T-cell (primary cell): ENCODE results near the gene REL. TPM values are rescaled to one million over a fixed set of nuclear protein-coding genes. Genes with fewer than 3 reads are reported as not detected.
"Not testable (repeated sequence)": the region's sequence is repeated elsewhere in the genome, so short reads cannot be mapped to it uniquely, and the experiment has no call there.

Experiments used
- ATAC-seq, 4 experiments: fragments of 200-7000 bp in 3 of 4; fragments of 150-1000 bp in 1 of 4; cut with Tn5 transposase; replicated peaks in 1 of 4; 1 replicate in 3 of 4; 2 replicates in 1 of 4; pipeline ENCODE4 v1.10.0; 2021; ENCODE audit warnings: moderate library complexity in 3 of 4, mild to moderate bottlenecking in 2 of 4, moderate number of reproducible peaks in 1 of 4
- CTCF ChIA-PET, 2 donors: fragments of 300-600 bp; sonication (Branson Sonifier 250); formaldehyde crosslinking; loops; one replicate each; lab custom pipeline; 2022; ENCODE audit warnings: antibody characterized with exemption in 2 of 2; lab: Charles Lee
- POLR2A ChIA-PET, 2 donors: fragments of 300-600 bp; sonication (Branson Sonifier 250); formaldehyde crosslinking; loops; one replicate each; lab custom pipeline; 2022; ENCODE audit warnings: antibody characterized with exemption in 2 of 2; lab: Charles Lee
- DNase-seq, 35 experiments: peaks; one replicate each; pipeline versions ENCODE4 v3.0.0 to v3.0.0-alpha.2; 2013 to 2023
- H3K27ac ChIP-seq: one replicate; pipeline ENCODE4 v1.5.1; 2013; ENCODE audit warnings: low read length
- H3K27me3 ChIP-seq, 2 experiments: replicated peaks in 1 of 2; 1 replicate in 1 of 2; 2 replicates in 1 of 2; pipeline versions ENCODE4 v1.6.1 to v1.7.0; 2013; ENCODE audit warnings: low read length in 1 of 2, mixed read lengths in 1 of 2; ENCODE audit not compliant: control insufficient read depth in 2 of 2, insufficient read depth in 2 of 2; ENCODE audit errors: extremely low read depth in 1 of 2
- H3K36me3 ChIP-seq, 2 donors: 1 replicate in 1 of 2; 2 replicates in 1 of 2; pipeline versions ENCODE4 v1.6.1 to v1.7.0; 2013; ENCODE audit warnings: low read length in 1 of 2; ENCODE audit not compliant: control insufficient read depth in 2 of 2, insufficient read depth in 1 of 2; ENCODE audit errors: extremely low read depth in 1 of 2
- H3K4me1 ChIP-seq, 2 experiments: 1 replicate in 1 of 2; 2 replicates in 1 of 2; pipeline versions ENCODE4 v1.6.1 to v1.7.0; 2013; ENCODE audit warnings: low read length in 2 of 2, mixed read lengths in 1 of 2; ENCODE audit not compliant: insufficient read depth in 2 of 2, control insufficient read depth in 1 of 2; ENCODE audit errors: extremely low read depth in 1 of 2
- H3K4me3 ChIP-seq, 2 donors: 1 replicate in 1 of 2; 2 replicates in 1 of 2; pipeline versions ENCODE4 v1.5.1 to v1.7.0; 2013; ENCODE audit warnings: mild to moderate bottlenecking in 2 of 2, low read length in 1 of 2, moderate library complexity in 1 of 2; ENCODE audit not compliant: control insufficient read depth in 1 of 2; ENCODE audit errors: extremely low read depth in 1 of 2
- H3K9me3 ChIP-seq: 2 replicates; pipeline ENCODE4 v1.7.0; 2013
- H3K27ac Mint-ChIP-seq, 2 donors: one replicate each; pipeline ENCODE4 v1.8.0; 2020 to 2021; ENCODE audit warnings: mild to moderate bottlenecking in 2 of 2, mixed read lengths in 2 of 2
- H3K27me3 Mint-ChIP-seq, 2 donors: one replicate each; pipeline ENCODE4 v1.8.0; 2021 to 2022; ENCODE audit warnings: mixed read lengths in 2 of 2
- H3K36me3 Mint-ChIP-seq: one replicate; pipeline ENCODE4 v1.8.0; 2021; ENCODE audit warnings: mixed read lengths
- H3K4me1 Mint-ChIP-seq, 3 donors: one replicate each; pipeline ENCODE4 v1.8.0; 2020 to 2022; ENCODE audit warnings: mixed read lengths in 3 of 3, mild to moderate bottlenecking in 1 of 3
- H3K4me3 Mint-ChIP-seq, 3 donors: one replicate each; pipeline ENCODE4 v1.8.0; 2020 to 2022; ENCODE audit warnings: mild to moderate bottlenecking in 3 of 3, mixed read lengths in 3 of 3, moderate library complexity in 3 of 3
- H3K9me3 Mint-ChIP-seq, 3 donors: one replicate each; pipeline ENCODE4 v1.8.0; 2020 to 2022; ENCODE audit warnings: mixed read lengths in 3 of 3
- WGBS: methylation state at CpG from one replicate; pipeline ENCODE4 v1.1.5; 2013; ENCODE audit warnings: missing lambda C conversion rate; ENCODE audit not compliant: insufficient coverage; 5-methylcytosine and 5-hydroxymethylcytosine counted together
- total RNA-seq, 35 experiments: library from RNA in 6 of 35; stranded (reverse) in 6 of 35; fragments of 120-200 nt in 1 of 35; gene quantifications; one replicate each; pipeline versions ENCODE4 v1.2.1 to v1.2.4 and lab custom pipeline; 2013 to 2026

REL gene
- total RNA-seq, 5 donors from 2014 or later (not counting 1 experiment from before 2014, with no cell fraction given) = 19.9 to 69.9 (median 25.1) TPM

- ChIA-PET POLR2A (interaction anchor here (0.6 to 1.6 kb wide), 4 partner anchors 8 to 559 kb away, joined by 3 to 10 read pairs (median 4); partner anchors contain the start of gene REL (in 2 of the 2)), CTCF (interaction anchor here (0.6 to 1.5 kb wide), 2 partner anchors 8 to 126 kb away, joined by 3 to 5 read pairs; partner anchors contain the start of gene PEX13 (in 1 of the 2))
- DNase-seq (peak in 1 of 35 experiments; percentile 54), ATAC-seq (peak in 1 of 4 experiments; percentile 82)
- no peak overlapping the region for H3K4me3 ChIP-seq
- H3K4me1 ChIP-seq = peaks cover 2 to 14% of the 10 kb centered on the region in 2 experiments
- Mint-ChIP-seq H3K9me3 (no peaks in the 10 kb centered on the region), H3K27ac (no peak overlapping the region), H3K4me1 (peaks cover 47 to 58% (median 52%) of the 10 kb centered on the region in 3 donors), H3K4me3 (peak overlapping the region in 1 of 3 donors; percentile 23), H3K27me3 (no peaks in the 10 kb centered on the region), H3K36me3 (peaks cover 52% of the 10 kb centered on the region)
- no peak overlapping the region for H3K27ac ChIP-seq
- H3K27me3 ChIP-seq = no peaks in the 10 kb centered on the region
- WGBS = no CpG with 5 or more reads among the region's 3 CpGs
- H3K9me3 ChIP-seq = no peaks in the 10 kb centered on the region
- H3K36me3 ChIP-seq = peaks cover 0 to 24% of the 10 kb centered on the region in 2 donors
These were observed 9.8 kb downstream of the REL start for GRCh38 chr2:60891180-60891579.

- no peak for ATAC-seq
- WGBS = no CpG with 5 or more reads among the region's 1 CpG
- Mint-ChIP-seq H3K9me3 (no peaks in the 10 kb centered on the region), H3K27me3 (no peaks in the 10 kb centered on the region), H3K4me3 (no peak overlapping the region), H3K27ac (peak overlapping the region in 1 of 2 donors; percentile 69), H3K4me1 (peaks cover 18 to 26% (median 23%) of the 10 kb centered on the region in 3 donors), H3K36me3 (peaks cover 58% of the 10 kb centered on the region)
- no peak overlapping the region for H3K4me3 ChIP-seq
- H3K27me3 ChIP-seq = no peaks in the 10 kb centered on the region
- CTCF ChIA-PET = interaction anchor here (0.6 kb wide), 2 partner anchors 9 to 17 kb away, joined by 3 to 6 read pairs; partner anchors contain the start of gene REL (in 1 of the 2)
- H3K27ac ChIP-seq = no peak overlapping the region
- H3K36me3 ChIP-seq = peaks cover 5 to 73% of the 10 kb centered on the region in 2 donors
- POLR2A ChIA-PET = no interaction called here
- H3K9me3 ChIP-seq = no peaks in the 10 kb centered on the region
- no peak for DNase-seq
- H3K4me1 ChIP-seq = peaks cover 0 to 4% of the 10 kb centered on the region in 2 experiments
These were observed 17.2 kb downstream of the REL start for GRCh38 chr2:60898567-60898966.

DNA sequence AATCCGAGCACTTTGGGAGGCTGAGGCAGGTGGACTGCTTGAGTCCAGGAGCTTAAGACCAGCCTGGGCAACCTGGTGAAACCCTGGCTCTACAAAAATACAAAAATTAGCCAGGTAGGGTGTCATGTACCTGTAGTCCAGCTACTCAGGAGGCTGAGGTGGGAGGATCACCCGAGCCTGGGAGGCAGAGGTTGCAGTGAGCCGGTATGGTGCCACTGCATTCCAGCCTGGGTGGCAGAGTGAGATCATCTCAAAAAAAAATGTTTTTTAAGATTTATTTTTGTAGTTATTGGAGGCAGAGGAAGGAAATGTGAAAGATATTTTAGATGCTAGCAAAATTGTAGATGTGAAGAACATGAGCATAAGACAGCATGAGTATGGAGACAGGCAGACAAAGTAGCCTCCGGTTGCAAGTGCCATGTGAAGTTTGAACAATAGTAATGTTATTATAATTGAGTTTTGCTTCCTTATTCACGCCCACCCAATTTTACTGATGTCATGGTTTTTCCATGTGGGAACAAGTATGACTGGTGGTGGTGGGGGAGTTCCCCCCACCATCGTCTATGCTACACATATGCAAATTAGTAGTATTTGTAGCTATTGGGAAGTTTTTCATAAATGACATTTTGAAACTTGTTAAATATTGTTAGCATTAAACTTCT, 18.0 kb downstream of the REL start:
- ChIA-PET POLR2A (interaction anchor here (0.6 to 1.0 kb wide), 3 partner anchors 12 to 128 kb away, joined by 3 to 4 read pairs (median 3); no protein-coding TSS in a partner anchor), CTCF (no interaction called here)
- Mint-ChIP-seq H3K9me3 (no peaks in the 10 kb centered on the region), H3K27me3 (no peaks in the 10 kb centered on the region), H3K4me3 (no peak overlapping the region), H3K27ac (peak overlapping the region; percentile 36 to 41), H3K36me3 (peaks cover 50% of the 10 kb centered on the region), H3K4me1 (peaks cover 16 to 22% (median 21%) of the 10 kb centered on the region in 3 donors)
- 82% methylated on average over 3 of the region's 6 CpGs for WGBS
- Histone ChIP-seq H3K27me3 (no peaks in the 10 kb centered on the region), H3K36me3 (peaks cover 5 to 71% of the 10 kb centered on the region in 2 donors), H3K27ac (no peak overlapping the region), H3K9me3 (no peaks in the 10 kb centered on the region), H3K4me3 (no peak overlapping the region), H3K4me1 (peaks cover 0 to 4% of the 10 kb centered on the region in 2 experiments)
- ATAC-seq = peak in 1 of 4 experiments; percentile 23
- peak in 1 of 35 experiments; percentile 27 for DNase-seq

- no peak for DNase-seq
- Histone ChIP-seq H3K4me1 (peaks cover 0 to 4% of the 10 kb centered on the region in 2 experiments), H3K27ac (no peak overlapping the region), H3K4me3 (no peak overlapping the region), H3K9me3 (no peaks in the 10 kb centered on the region), H3K36me3 (peaks cover 5 to 75% of the 10 kb centered on the region in 2 donors), H3K27me3 (no peaks in the 10 kb centered on the region)
- Mint-ChIP-seq H3K4me1 (peaks cover 16 to 22% (median 21%) of the 10 kb centered on the region in 3 donors), H3K4me3 (no peak overlapping the region), H3K27me3 (no peaks in the 10 kb centered on the region), H3K27ac (peak overlapping the region; percentile 41 to 67), H3K9me3 (no peaks in the 10 kb centered on the region), H3K36me3 (peaks cover 47% of the 10 kb centered on the region)
- no peak for ATAC-seq
- CTCF ChIA-PET = interaction anchor here in 1 of 2 donors (0.7 kb wide), 1 partner anchor 1752 kb away, joined by 3 read pairs; no protein-coding TSS in a partner anchor
- POLR2A ChIA-PET = interaction anchor here (0.6 to 1.0 kb wide), 3 partner anchors 12 to 127 kb away, joined by 3 to 4 read pairs (median 3); no protein-coding TSS in a partner anchor
- 83% methylated on average over 1 of the region's 1 CpG for WGBS
These were observed 18.5 kb downstream of the REL start for GRCh38 chr2:60899892-60900249.

DNA sequence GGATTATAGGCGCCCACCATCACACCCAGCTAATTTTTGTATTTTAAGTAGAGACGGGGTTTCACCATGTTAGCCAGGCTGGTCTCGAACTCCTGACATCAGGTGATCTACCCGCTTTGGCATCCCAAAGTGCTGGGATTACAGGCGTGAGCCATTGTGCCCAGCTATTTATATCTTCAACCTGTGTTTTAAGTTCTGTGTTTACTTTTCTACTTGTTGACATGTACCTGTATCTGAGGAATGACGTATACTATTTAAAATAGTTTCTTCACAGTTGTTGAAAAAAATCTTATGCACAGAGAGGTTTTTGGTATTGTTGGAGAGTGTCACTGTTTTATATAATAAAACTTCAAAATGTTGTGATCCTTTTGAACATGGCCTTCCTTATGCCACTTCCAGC, 19.9 kb downstream of the REL start:
- peaks cover 50% of the 10 kb centered on the region for H3K36me3 Mint-ChIP-seq
- H3K9me3 ChIP-seq, H3K27me3 Mint-ChIP-seq, H3K9me3 Mint-ChIP-seq, DNase-seq, H3K27me3 ChIP-seq, H3K4me3 ChIP-seq, H3K27ac ChIP-seq, H3K4me3 Mint-ChIP-seq, H3K4me1 ChIP-seq, H3K27ac Mint-ChIP-seq, ATAC-seq: not testable (repeated sequence)
- peaks cover 21 to 22% (median 22%) of the 10 kb centered on the region in 3 donors for H3K4me1 Mint-ChIP-seq
- POLR2A ChIA-PET = interaction anchor here in 1 of 2 donors (0.6 to 1.6 kb wide), 2 partner anchors 19 to 145 kb away, joined by 4 to 12 read pairs; partner anchors contain the start of gene PAPOLG
- H3K36me3 ChIP-seq = peaks cover 5 to 71% of the 10 kb centered on the region in 2 donors
- CTCF ChIA-PET = interaction anchor here (0.6 to 0.7 kb wide), 2 partner anchors 105 to 629 kb away, joined by 3 to 4 read pairs; no protein-coding TSS in a partner anchor
- WGBS = 95% methylated on average over 3 of the region's 6 CpGs

- H3K4me3 ChIP-seq, H3K4me3 Mint-ChIP-seq, DNase-seq, H3K27me3 ChIP-seq, ATAC-seq, POLR2A ChIA-PET, H3K27ac ChIP-seq, H3K9me3 ChIP-seq, H3K4me1 Mint-ChIP-seq, H3K27me3 Mint-ChIP-seq, H3K9me3 Mint-ChIP-seq, H3K4me1 ChIP-seq, CTCF ChIA-PET: not testable (repeated sequence)
- Mint-ChIP-seq H3K36me3 (peaks cover 27% of the 10 kb centered on the region), H3K27ac (peak overlapping the region in 1 of 2 donors; percentile 66)
- no CpG with 5 or more reads among the region's 5 CpGs for WGBS
- peaks cover 8 to 47% of the 10 kb centered on the region in 2 donors for H3K36me3 ChIP-seq
These were observed 24.5 kb downstream of the REL start for GRCh38 chr2:60905867-60906266.
